Endometrial microvascular endothelial cells (primary cell): ENCODE data around the gene DUSP16. TPM values are rescaled to one million over a fixed set of nuclear protein-coding genes. Genes with fewer than 3 reads are reported as not detected.

ENCODE experiments used
- in situ Hi-C: cut with HindIII; loops from 2 replicates; pipeline ENCODE4 v1.10.0; 2017; ENCODE audit warnings: low sequenced_read_pairs, low pct_unique_long_range_greater_than_20kb; ENCODE audit errors: inconsistent ontology term
- total RNA-seq: library from RNA; depleted of rRNA; stranded (reverse); fragments of >200 nt; gene quantifications from one replicate; pipeline ENCODE4 v1.2.3, GENCODE V29; 2015; ENCODE audit errors: inconsistent ontology term

DUSP16 gene
- total RNA-seq, 1 donor from 2014 or later: 11.2 TPM

DNA sequence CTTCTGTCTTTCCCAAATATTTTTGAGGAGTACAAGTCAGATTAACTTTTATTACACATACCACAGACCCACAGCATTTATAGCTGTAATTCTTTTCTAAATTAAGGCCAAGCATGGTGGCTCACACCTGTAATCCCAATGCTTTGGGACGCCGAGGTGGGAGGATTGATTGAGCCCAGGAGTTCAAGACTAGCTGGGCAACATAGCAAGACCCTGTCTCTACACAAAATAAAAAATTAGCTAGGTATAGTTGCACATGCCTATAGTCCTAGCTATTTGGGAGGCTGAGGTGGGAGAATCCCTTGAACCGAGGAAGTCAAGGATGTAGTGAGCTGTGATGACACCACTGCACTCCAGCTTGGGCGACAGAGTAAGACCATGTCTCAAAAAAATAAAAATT is 7.0 kb downstream of the DUSP16 start:
- in situ Hi-C loops: no loop called here

DNA sequence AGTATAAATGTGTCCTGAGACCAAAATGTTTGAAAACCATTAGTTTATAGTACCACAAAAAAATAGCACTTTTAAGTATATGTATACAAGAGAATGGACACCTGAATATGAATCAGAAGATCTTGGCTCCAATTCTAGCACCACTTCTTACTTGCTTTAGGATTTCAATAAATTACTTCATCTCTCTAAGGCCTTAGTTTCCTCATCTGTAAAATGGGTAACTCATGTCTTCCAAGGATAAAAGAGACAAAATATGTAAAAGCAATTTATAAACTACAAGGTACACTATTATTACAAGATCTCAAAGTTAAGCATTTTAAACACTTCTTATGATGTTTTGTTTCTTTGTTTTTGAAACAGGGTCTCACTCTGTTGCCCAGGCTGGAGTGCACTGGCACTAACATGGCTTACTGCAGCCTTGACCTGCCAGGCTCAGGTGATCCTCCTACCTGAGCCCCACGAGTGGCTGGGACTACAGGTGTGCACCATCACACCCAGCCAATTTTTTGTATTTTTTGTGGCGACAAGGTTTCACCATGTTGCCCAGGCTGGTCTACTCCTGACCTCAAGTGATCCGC is 9.4 kb downstream of the DUSP16 start:
- in situ Hi-C loops: no loop called here

DNA sequence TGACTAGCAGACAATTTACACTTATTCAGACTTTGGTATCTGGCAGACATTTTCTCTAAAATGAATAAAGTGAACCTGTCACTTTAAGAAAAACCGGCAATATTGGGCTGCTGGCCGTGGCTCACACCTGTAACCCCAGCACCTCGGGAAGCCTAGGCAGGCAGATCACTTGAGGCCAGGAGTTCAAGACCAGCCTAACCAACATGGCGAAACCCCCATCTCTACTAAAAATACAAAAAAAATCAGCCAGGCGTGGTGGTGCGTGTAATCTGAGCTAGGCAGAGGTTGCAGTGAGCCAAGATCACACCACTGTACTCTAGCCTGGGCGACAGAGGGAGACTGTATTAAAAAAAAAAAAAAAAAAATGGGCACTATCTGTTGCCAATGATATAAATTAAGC is 11.5 kb downstream of the DUSP16 start:
- in situ Hi-C loops: no loop called here

DNA sequence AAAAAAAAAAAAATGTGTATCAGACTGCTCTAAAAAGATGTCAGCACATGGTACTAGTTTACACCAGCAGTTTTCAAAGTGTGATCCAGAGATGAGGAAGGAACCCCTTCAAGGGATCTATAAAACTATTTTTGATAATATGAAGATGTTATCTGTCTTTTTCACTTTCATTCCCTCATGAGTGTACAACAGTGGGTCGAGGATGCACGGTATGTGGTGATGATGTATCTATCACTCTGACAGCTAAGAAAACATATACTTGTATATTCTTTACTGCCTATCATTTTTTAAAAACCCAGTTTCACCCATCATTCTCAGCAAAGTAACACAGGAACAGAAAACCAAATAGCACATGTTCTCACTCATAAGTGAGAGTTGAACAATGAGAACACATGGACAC is 12.4 kb downstream of the DUSP16 start:
- in situ Hi-C loops: no loop called here

DNA sequence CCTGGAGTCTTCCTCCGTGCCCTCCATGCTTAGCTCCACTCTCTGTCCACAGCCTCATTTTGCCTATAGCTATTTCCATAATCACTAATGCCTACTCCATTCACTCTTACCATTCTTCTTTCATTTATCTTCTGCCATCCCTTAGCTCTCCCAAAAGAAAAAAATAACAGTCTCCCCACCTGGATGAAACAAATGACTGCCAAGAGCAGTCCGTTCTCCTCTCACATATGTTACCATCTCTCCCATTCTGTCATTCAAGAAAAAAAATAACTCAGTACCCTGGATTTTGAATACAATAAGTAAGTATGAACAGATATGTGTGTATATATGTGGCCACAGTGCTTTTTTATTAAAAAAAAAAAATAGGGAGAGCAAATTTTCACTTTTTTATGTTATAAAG is 13.2 kb downstream of the DUSP16 start:
- in situ Hi-C loops: no loop called here

DNA sequence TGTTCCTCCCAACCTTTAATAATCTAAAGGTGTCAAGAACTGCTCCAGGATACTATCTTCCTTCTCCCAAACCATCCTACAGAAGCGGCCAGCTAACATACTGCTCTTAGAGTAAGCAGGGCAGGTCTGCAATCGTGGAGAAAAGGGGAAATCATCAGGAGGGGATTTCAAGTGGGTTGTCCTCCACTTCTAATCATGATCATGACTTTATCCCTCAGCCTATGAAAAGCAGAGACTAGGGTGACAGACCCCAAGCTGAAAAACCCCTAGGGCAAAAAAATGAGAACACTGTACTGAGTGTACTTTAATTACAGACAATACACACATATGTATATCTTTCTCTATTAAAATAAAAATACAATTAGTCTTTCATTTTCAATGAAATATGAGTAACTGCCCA is 13.9 kb downstream of the DUSP16 start:
- in situ Hi-C loops: no loop called here

DNA sequence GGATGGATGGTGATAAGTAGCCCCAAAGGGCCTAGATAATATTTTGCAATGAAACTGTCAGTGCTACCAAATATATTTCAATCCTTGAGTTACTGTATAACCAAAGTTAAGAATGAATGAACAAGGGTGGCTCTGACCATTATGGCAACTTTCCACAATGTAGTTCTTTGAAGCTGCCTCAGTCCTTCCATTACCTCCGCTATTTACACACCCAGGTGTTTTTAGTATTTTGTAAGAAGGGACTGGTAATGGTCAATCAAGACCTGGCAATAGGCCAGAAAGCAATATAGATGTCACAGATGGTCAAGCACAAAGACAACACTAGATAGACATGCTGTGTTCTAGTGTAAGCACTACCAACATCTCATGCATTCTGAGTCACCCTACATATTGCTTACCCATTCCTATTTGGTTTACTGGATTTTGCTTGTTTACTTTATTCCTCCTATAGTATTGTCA is 16.3 kb downstream of the DUSP16 start:
- in situ Hi-C loops: no loop called here

DNA sequence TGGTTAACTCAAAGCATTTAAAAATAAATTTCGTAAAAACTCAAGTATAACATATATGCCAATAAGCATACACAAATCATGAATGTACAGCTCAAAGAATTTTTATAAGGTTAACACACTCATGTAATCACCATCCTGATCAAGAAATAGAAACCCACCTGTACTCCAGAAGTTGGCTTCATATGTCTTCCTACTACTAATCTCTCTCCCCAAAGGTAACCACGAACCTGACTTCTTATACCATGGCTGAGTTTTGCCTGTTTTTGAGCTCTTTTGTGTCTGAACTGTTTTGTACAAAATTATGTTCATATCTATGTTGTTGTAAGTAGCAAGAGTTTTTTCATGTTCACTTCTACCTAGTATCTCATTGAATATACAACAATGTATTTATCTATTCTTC is 18.7 kb downstream of the DUSP16 start:
- in situ Hi-C loops: no loop called here

DNA sequence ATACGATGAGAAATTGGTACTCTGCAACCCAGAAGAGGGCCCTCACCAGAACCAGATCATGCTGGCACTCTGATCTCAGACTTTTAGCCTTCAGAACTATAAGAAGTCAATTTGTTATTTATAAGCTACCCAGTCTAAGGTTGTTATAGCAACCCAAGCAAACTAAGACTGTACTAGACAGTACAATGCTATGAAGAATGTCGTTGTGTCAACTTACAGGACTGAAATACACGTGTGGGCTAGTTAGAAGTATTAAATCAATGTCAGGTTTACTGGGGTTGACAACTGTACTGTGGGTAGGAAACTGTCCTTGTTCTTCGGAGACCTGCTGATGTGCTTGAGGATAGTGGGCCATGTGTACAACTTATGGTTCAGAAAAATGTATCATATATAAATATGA is 19.7 kb downstream of the DUSP16 start:
- in situ Hi-C loops: no loop called here

DNA sequence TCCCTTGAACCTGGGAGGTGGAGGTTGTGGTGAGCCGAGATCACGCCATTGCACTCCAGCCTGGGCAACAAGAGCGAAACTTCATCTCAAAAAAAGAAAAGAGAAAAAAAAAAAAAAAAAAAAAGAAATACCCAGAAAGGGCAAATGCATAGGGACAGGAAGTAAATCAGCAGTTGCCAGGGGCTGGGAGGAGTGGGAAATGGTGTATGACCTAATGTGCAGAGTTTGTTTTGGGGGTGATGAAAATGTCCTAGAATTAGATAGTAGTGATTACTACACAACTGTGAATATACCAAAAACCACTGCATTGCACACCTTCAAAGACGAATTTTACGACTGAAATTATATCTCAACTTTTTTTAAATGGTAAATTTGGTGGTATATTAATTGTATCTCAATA is 20.4 kb downstream of the DUSP16 start:
- in situ Hi-C loops: no loop called here

DNA sequence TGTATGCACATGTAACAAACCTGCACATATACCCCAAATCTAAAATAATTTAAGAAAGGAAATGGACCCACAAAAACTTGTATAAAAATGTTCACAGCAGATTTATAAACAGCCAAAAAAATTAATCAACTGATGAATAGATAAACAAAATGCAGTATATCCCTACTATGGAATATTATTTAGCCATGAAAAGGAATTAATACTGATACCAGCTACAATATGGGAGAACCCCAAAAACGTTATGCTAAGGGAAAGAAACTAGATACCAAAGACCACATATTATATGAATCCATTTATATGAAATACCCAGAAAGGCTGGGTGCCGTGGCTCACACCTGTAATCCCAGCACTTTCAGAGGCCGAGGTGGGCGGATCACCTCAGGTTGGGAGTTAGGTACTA is 20.9 kb downstream of the DUSP16 start:
- in situ Hi-C loops: no loop called here

DNA sequence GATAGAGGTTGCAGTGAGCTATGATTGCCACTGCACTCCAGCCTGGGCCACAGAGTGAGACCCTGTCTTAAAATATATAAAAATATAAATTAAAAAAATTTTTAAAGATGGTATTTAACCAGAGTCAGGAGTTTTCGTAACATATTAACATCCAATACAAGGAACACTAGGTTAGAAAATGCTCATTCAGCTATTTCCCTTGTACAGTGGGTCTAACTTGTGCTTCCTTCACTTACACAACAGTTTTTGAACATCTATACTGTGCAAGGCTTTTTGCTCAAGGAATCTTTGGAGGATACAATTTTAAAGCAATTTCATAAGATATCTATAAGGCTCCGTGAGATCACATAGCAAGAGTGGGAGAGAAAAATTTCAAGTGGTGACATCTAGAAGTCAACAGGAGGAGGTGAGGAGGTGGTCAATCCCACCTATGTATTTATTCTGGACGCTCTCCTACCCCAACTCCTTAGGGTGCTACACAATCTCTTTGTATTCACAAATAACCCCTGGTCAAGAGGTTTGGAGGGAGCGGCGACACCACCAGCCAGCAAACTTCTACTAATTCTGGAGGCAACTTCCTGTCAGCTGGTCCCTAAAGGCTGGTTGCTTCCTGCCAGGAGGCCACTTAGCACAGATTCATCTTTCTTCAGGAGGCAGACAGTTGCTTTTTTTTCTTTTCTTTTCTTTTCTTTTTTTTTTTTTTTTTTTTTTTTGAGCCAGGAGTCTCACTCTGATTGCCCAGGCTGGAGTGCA is 22.2 kb downstream of the DUSP16 start:
- in situ Hi-C loops: no loop called here

DNA sequence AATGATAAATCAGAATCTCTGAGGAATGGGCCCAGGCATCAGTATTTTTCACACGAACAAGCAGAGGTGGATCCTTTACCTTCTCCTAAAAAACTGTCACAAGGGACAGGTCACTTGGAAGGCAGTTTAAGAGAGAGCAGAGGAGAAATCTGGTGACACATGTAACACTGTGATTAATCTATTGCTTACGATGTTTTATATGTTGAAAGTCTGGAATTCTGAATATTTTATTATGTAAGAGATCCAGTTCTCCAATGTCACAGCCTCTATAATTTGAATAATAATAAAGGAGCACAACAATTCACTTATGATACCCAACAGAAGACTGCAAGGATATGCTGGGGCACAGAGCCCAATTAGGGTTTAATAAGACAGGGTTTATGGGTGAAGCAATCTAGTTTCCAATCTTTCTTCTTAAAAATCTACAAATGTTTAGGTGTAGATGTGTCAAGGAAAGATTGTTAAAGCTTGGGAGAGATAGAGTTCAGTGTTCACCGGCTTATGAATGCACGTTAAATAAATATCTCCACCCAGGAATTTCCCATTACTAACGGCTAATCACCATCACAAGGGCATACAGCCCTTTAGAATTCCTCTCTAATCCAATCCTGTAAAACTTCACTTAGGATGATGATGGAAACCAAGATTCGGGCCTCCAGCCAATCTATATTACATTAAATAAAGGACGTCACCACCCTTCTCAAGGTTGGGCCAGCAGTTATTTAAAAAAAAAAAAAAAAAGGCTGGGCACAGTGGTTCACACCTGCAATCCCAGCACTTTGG is 23.4 kb downstream of the DUSP16 start:
- in situ Hi-C loops: no loop called here

DNA sequence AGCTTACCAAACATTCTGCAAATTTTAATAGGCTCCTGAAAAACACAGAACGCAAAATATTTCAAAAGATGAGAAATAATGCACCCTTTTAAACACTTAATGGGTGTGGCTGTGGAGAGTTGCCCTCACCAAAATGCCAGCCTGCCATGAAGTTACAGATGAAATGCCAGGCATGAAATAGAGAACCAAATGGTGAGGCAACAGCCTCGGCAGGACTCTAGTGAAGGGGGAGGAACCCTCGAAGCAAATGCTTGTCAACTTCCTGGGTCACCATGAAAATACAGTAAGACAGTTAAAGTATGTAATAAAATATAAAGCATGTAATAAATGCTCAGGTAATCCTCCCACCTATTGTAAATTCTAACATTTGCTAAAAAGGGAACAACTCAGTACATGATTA is 24.1 kb downstream of the DUSP16 start:
- in situ Hi-C loops: no loop called here

DNA sequence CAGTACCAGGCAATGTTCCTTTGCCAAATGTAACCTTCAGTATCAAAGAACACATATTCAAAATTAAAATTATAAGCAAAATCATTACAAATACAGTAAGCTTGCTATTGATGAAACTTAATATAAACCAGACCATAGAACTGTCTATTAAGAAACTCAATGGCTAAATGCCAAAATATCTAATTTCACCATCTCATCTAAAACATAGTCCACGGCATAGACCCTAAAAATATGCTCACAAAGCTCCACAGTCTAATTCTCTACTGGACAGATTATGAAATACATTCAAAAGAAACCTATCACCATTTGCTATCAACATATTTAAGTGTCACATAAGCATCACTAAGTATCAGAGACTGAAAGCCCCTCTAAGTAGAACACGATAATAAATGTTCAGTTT is 25.2 kb downstream of the DUSP16 start:
- in situ Hi-C loops: no loop called here

DNA sequence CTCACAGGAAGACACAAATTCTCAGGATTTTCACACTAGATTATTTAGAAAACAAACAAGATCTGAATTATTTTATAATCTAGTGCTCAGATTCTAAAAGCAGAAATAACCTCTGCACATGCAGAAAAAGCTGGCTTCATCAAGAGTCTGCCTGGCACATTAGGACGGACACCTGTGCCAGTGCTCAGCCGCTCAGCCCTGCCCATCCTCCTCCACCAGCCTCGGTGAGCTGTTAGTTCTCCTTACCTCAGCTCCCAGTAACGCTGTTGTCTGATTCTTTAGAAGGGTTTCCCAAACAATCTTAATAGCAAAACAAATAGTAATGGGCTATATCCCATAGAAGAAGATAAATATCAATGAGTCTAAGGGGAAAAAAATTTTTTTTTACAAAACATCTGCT is 27.7 kb downstream of the DUSP16 start:
- in situ Hi-C loops: no loop called here

DNA sequence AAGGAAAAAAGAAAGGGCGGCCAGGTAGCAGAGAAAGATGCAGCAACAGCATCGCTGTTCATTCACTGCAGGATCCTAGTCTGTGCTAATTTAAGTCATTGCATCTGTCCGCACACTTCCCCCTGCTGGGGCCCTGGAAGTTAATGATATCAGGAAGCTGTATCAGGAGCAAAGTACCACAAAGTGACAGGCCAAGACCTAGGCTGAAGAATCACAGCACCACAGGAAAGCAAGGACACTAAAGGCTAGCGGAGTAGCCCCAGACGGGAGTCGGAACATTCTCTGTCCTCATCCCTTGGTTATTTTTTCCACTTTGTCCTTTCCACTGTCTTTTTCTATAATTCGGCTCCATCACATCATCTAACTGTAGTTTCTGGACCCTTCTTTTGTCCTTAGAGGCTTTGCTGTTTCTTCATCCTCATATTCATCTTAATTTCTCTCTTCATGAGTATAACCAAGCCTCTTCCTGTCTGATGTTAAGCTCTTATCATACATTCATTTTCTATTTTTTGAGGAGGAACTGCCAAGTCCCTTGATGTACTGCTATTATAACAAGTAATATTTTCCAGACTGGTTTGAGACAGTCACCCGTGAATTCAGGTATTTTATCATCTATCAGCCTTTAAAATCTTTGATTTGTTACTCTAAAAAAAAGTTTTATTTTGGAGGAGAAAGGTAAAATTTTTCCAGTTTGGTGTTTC is 28.3 kb downstream of the DUSP16 start:
- in situ Hi-C loops: no loop called here

DNA sequence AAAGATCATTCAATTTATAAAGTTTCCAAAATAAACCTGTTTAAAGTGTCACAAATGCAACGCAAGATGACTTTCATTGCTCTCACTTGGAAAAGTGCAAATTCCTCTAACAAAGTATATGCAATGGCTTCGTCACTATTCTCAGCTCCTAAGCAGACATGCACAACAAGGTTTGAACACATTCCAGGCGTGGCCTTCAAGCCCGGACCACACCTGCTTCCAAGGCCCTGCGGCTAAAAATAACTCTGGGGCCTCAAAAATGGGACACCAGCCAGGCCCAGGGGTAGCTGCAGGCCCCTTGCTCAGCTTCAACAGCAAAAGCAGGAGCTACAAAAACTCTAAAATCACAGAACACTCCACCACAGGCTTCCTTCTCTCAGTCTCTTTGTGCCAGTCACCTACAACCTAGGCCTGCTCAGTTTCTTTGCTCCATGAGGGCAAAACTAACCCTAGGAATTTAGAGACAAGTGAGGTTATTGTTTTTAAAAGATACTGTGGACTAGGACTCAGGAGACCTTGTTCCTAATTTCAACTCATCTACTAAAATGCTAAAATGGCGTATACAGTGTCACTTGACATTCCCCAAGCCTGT is 29.3 kb downstream of the DUSP16 start:
- in situ Hi-C loops: no loop called here

DNA sequence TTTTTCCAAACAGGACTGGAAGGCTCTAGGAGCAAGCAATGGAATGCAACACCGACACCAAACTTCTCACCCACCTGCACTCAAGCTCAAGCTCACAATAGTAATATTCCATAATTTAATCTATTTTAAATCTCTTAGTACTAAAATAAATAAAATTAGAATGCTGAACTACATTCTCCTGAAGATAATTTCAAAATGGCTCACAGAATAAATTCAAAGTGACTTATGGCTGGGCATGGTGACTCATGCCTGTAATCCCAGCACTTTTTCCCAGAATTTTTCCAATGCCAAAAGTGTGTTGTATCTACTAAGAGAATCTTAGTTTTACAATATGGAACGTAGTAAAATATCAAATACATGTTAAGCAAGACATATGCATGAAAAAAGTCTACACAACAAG is 31.5 kb downstream of the DUSP16 start:
- in situ Hi-C loops: no loop called here
